ENCODE data around the gene MARCO. TPM values are rescaled to one million over a fixed set of nuclear protein-coding genes. Genes with fewer than 3 reads are reported as not detected.

MARCO gene
- total RNA-seq, 1 experiment from 2014 or later, result 0.54 TPM

DNA sequence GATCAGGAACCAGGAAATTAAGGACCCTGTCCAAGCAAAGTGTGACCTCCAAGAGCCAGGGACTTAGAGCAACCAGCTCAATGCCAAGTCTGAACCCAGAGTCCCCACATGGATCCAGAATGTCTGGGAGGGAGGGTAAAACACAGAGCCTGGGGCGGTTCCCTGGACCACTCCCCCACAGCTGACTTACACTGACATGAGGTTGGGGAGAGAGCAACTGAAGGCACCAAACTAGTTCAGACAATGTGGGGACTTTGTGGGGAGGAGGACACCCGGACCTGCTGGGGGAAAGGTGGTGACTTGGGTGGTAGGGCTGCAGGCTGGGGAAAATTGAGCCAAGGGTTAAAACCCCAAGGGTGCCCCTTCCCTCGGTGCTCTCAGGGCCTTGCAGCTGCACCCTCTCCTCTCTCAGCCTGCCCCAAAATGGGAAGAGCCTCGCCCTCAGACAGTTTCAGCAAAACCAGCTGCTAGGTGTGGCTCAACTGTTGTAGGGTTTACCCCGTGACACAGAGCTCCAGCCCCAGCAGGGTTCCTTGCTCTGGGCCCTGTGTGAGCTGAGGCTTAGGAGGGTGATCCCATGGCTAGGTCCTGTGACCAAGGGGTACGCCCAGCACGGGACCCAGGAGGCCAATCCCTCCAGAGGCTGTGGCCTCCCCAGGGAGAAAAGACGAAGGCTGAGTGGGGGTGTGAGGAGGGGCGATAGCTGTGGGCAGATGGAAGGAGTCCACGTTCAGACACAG lies 28.6 kb downstream of the MARCO start:
- CTCF ChIA-PET, result no interaction called here
- POLR2A ChIA-PET, result no interaction called here
- intact Hi-C loops (cut with micrococcal nuclease), result no loop called here
- DNase-seq (ENCODE audit: low read depth, low spot score) (no peak), ATAC-seq (no peak)
- no peak for TF ChIP-seq ZFX (IDR thresholded peaks at IDR 0.05)
- no peak for TF ChIP-seq POLR2A (IDR thresholded peaks at IDR 0.05; ENCODE audit: borderline replicate concordance, extremely low read depth, insufficient read depth, insufficient read length)
- TF ChIP-seq, protein P1, sequence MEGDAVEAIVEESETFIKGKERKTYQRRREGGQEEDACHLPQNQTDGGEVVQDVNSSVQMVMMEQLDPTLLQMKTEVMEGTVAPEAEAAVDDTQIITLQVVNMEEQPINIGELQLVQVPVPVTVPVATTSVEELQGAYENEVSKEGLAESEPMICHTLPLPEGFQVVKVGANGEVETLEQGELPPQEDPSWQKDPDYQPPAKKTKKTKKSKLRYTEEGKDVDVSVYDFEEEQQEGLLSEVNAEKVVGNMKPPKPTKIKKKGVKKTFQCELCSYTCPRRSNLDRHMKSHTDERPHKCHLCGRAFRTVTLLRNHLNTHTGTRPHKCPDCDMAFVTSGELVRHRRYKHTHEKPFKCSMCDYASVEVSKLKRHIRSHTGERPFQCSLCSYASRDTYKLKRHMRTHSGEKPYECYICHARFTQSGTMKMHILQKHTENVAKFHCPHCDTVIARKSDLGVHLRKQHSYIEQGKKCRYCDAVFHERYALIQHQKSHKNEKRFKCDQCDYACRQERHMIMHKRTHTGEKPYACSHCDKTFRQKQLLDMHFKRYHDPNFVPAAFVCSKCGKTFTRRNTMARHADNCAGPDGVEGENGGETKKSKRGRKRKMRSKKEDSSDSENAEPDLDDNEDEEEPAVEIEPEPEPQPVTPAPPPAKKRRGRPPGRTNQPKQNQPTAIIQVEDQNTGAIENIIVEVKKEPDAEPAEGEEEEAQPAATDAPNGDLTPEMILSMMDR (IDR thresholded peaks at IDR 0.05 in 2 of 3, conservative IDR thresholded peaks at IDR 0.05 in 1 of 3; ENCODE audit: borderline replicate concordance in 1 of 3, insufficient read depth in 1 of 3, low read depth in 2 of 3, low read length in 2 of 3), result no peak
- TF ChIP-seq ZNF274 (IDR thresholded peaks at IDR 0.05; ENCODE audit: low read depth, low read length), result no peak
- no peak for TF ChIP-seq REST (IDR thresholded peaks at IDR 0.05; ENCODE audit: low read depth)
- no peak for TF ChIP-seq CEBPB (IDR thresholded peaks at IDR 0.05; ENCODE audit: low read depth)
- no peak for TF ChIP-seq EGR1 (IDR thresholded peaks at IDR 0.05; ENCODE audit: low read depth)
- no peak for TF ChIP-seq FOSL1 (IDR thresholded peaks at IDR 0.05; ENCODE audit: low read depth)
- Histone ChIP-seq H2AFZ (ENCODE audit: low read depth, low read length, poor library complexity, severe bottlenecking) (no peak overlapping the region), H3K9me3 (ENCODE audit: control insufficient read depth in 1 of 2, insufficient read depth in 1 of 2, low read depth in 1 of 2, low read length in 2 of 2) (no peaks in the 10 kb centered on the region), H3K27me3 (ENCODE audit: insufficient read depth, low read length) (peaks cover 4% of the 10 kb centered on the region; the same call in 1 of the 2 replicates), H3K36me3 (ENCODE audit: control insufficient read depth in 1 of 2, insufficient read depth in 2 of 2, low read length in 2 of 2) (no peaks in the 10 kb centered on the region), H3K9me2 (ENCODE audit: insufficient read depth) (no peaks in the 10 kb centered on the region), H3K79me2 (ENCODE audit: insufficient read depth, low read length) (no peaks in the 10 kb centered on the region), H4K20me1 (ENCODE audit: insufficient read depth) (no peaks in the 10 kb centered on the region), H3K9ac (ENCODE audit: low read length) (no peak overlapping the region), H3K4me2 (ENCODE audit: low read length) (no peak overlapping the region), H3K4me1 (ENCODE audit: control insufficient read depth in 1 of 2, insufficient read depth in 2 of 2, low read length in 2 of 2) (peaks cover 0 to 40% of the 10 kb centered on the region in 2 experiments; a peak in 2 of 4 replicates), H3K27ac (ENCODE audit: low read depth, low read length) (no peak overlapping the region), H3K4me3 (replicated peaks in 1 of 2; ENCODE audit: low read depth in 1 of 2, low read length in 2 of 2) (no peak overlapping the region)
- RAD21 ChIA-PET (ENCODE audit: low non-redundant PET in 1 of 2, low total read pairs in 2 of 2, uncharacterized antibody in 2 of 2, unreplicated experiment in 2 of 2), result no interaction called here
- no TSS peak for BruUV-seq (replicated peaks)

Measured in HCT116 (cell line).